Dermis blood vessel endothelial cell (primary cell): ENCODE measurements around the gene SOX30. TPM values are rescaled to one million over a fixed set of nuclear protein-coding genes. Genes with fewer than 3 reads are reported as not detected.

Source experiments
- total RNA-seq: library from RNA; depleted of rRNA; stranded (reverse); fragments of >200 nt; gene quantifications from 2 replicates; pipeline ENCODE4 v1.2.3, GENCODE V29; 2014

Gene SOX30
- total RNA-seq, 1 donor from 2014 or later, result under 0.01 TPM

Other genes starting within 250 kb of the SOX30 start
- gene NIPAL4, start 192.2 kb downstream of the SOX30 start, total RNA-seq, result not detected in 2 replicates
- 30.0 and 43.7 TPM in 2 replicates for gene ADAM19, start 76.7 kb downstream of the SOX30 start, total RNA-seq
- not detected in 2 replicates for gene C5orf52, start 19.1 kb upstream of the SOX30 start, total RNA-seq
- 4.4 and 7.1 TPM in 2 replicates for gene THG1L, start 79.0 kb upstream of the SOX30 start, total RNA-seq
- 8.9 and 11.2 TPM in 2 replicates for gene LSM11, start 91.3 kb upstream of the SOX30 start, total RNA-seq
- 92.4 and 131 TPM in 2 replicates for gene CLINT1, start 206.7 kb upstream of the SOX30 start, total RNA-seq